ENCODE measurements around the gene PDLIM5. TPM values are rescaled to one million over a fixed set of nuclear protein-coding genes. Genes with fewer than 3 reads are reported as not detected.
"Not testable (repeated sequence)": the region's sequence is repeated elsewhere in the genome, so short reads cannot be mapped to it uniquely, and the experiment has no call there.

Gene PDLIM5
- total RNA-seq, 1 donor from 2014 or later = 1,256 TPM

GRCh38 chr4:94536649-94537469 lies 85.1 kb downstream of the PDLIM5 start:
- intact Hi-C loops (cut with DNase I) = no loop called here
- no peak for DNase-seq (ENCODE audit: low spot score)

GRCh38 chr4:94537921-94538628 lies 86.3 kb downstream of the PDLIM5 start:
- intact Hi-C loops (cut with DNase I) = no loop called here
- DNase-seq (ENCODE audit: low spot score) = no peak

- no peak for DNase-seq (ENCODE audit: low spot score)
- intact Hi-C loops (cut with DNase I) = no loop called here
Measured at GRCh38 chr4:94540476-94540875, 88.7 kb downstream of the PDLIM5 start.

GRCh38 chr4:94544811-94545210 lies 93.1 kb downstream of the PDLIM5 start:
- intact Hi-C loops (cut with DNase I) = loop anchor here (5.0 kb wide), 1 partner anchor 133 kb away; no protein-coding TSS in a partner anchor

GRCh38 chr4:94545296-94545695 lies 93.6 kb downstream of the PDLIM5 start:
- no peak for DNase-seq (ENCODE audit: low spot score)
- intact Hi-C loops (cut with DNase I) = loop anchor here (5.0 kb wide), 1 partner anchor 133 kb away; no protein-coding TSS in a partner anchor

More at GRCh38 chr4:94544811-94545210, 93.1 kb downstream of the PDLIM5 start:
- no peak for DNase-seq (ENCODE audit: low spot score)

- intact Hi-C loops (cut with DNase I) = loop anchor here (5.0 kb wide), 1 partner anchor 135 kb away; no protein-coding TSS in a partner anchor
- DNase-seq (ENCODE audit: low spot score) = no peak
Measured at GRCh38 chr4:94546949-94547348, 95.2 kb downstream of the PDLIM5 start.

- intact Hi-C loops (cut with DNase I) = loop anchor here (5.0 kb wide), 1 partner anchor 136 kb away; no protein-coding TSS in a partner anchor
- DNase-seq (ENCODE audit: low spot score) = no peak
Measured at GRCh38 chr4:94548571-94548970, 96.8 kb downstream of the PDLIM5 start.

GRCh38 chr4:94550352-94550751 lies 98.6 kb downstream of the PDLIM5 start:
- intact Hi-C loops (cut with DNase I) = no loop called here
- no peak for DNase-seq (ENCODE audit: low spot score)

- DNase-seq (ENCODE audit: low spot score) = no peak
- intact Hi-C loops (cut with DNase I) = no loop called here
Measured at GRCh38 chr4:94550851-94551250, 99.1 kb downstream of the PDLIM5 start.

GRCh38 chr4:94551643-94552564 lies 100.2 kb downstream of the PDLIM5 start:
- no peak for DNase-seq (ENCODE audit: low spot score)
- intact Hi-C loops (cut with DNase I) = no loop called here

- intact Hi-C loops (cut with DNase I); DNase-seq (ENCODE audit: low spot score): not testable (repeated sequence)
Measured at GRCh38 chr4:94556047-94556446, 104.3 kb downstream of the PDLIM5 start.

GRCh38 chr4:94557632-94558031 lies 105.9 kb downstream of the PDLIM5 start:
- intact Hi-C loops (cut with DNase I); DNase-seq (ENCODE audit: low spot score): not testable (repeated sequence)

- intact Hi-C loops (cut with DNase I) = no loop called here
Measured at GRCh38 chr4:94558392-94558904, 106.7 kb downstream of the PDLIM5 start.

GRCh38 chr4:94559351-94559806 lies 107.6 kb downstream of the PDLIM5 start:
- intact Hi-C loops (cut with DNase I) = no loop called here
- DNase-seq (ENCODE audit: low spot score) = no peak

More at GRCh38 chr4:94558392-94558904, 106.7 kb downstream of the PDLIM5 start:
- DNase-seq (ENCODE audit: low spot score) = no peak

- intact Hi-C loops (cut with DNase I) = loop anchor here (5.0 kb wide), 1 partner anchor 109 kb away; the partner anchor contains the start of gene PDLIM5
- no peak for DNase-seq (ENCODE audit: low spot score)
Measured at GRCh38 chr4:94561249-94562024, 109.7 kb downstream of the PDLIM5 start.

- intact Hi-C loops (cut with DNase I) = loop anchor here (5.0 kb wide), 1 partner anchor 110 kb away; the partner anchor contains the start of gene PDLIM5
- DNase-seq (ENCODE audit: low spot score) = no peak
Measured at GRCh38 chr4:94562285-94562684, 110.5 kb downstream of the PDLIM5 start.

- intact Hi-C loops (cut with DNase I) = loop anchor here (5.0 kb wide), 1 partner anchor 112 kb away; the partner anchor contains the start of gene PDLIM5
- DNase-seq (ENCODE audit: low spot score) = no peak
Measured at GRCh38 chr4:94564252-94564651, 112.5 kb downstream of the PDLIM5 start.

- DNase-seq (ENCODE audit: low spot score) = no peak
- intact Hi-C loops (cut with DNase I) = no loop called here
Measured at GRCh38 chr4:94566420-94566819, 114.7 kb downstream of the PDLIM5 start.

Data from cardiac septum (tissue), 1 donor.